HEK293 (cell line): ENCODE data around the gene ITGA5.

Source experiments
- CTCF ChIA-PET: fragments of 350-600 bp; formaldehyde crosslinking; extraction: SDS; loops from one replicate; lab custom pipeline; 2021; ENCODE audit warnings: antibody characterized with exemption; lab: Yijun Ruan, JAX
- POLR2A ChIA-PET: fragments of 300-600 bp; formaldehyde crosslinking; extraction: SDS; loops from one replicate; lab custom pipeline; 2020; ENCODE audit warnings: antibody characterized with exemption, inconsistent platforms; lab: Yijun Ruan, JAX
- H3K27ac ChIP-seq: fragments of 200-500 bp; sonication (Bioruptor generic); 2 replicates; pipeline ENCODE4 v1.5.1; 2014; ENCODE audit warnings: low read depth, low read length, control low read depth, inconsistent platforms; ENCODE audit errors: extremely low read depth
- H3K36me3 ChIP-seq, 2 experiments: fragments of 200-500 bp in 1 of 2; sonication (Bioruptor generic) in 1 of 2; 1 replicate in 1 of 2; 2 replicates in 1 of 2; pipeline ENCODE4 v1.5.1; 2014 to 2017; ENCODE audit warnings: inconsistent platforms in 2 of 2, low read length in 2 of 2; ENCODE audit not compliant: control insufficient read depth in 2 of 2, insufficient read depth in 1 of 2
- H3K4me1 ChIP-seq: fragments of 200-500 bp; sonication (Bioruptor generic); 2 replicates; pipeline ENCODE4 v1.5.1; 2014; ENCODE audit warnings: mild to moderate bottlenecking, low read length, inconsistent platforms; ENCODE audit not compliant: control insufficient read depth, insufficient read depth
- H3K4me3 ChIP-seq: 2 replicates; pipeline ENCODE4 v1.5.1; 2011; ENCODE audit warnings: low read depth, mild to moderate bottlenecking, control low read depth, low read length, moderate library complexity
- H3K9me3 ChIP-seq: fragments of 200-500 bp; sonication (Bioruptor generic); 2 replicates; pipeline ENCODE4 v1.5.1; 2014; ENCODE audit warnings: low read depth, low read length, inconsistent platforms; ENCODE audit not compliant: control insufficient read depth, insufficient read depth
- FEZF1 ChIP-seq: fragments of 450-650 bp; formaldehyde crosslinking; IDR thresholded peaks from 2 replicates; pipeline ENCODE4 v1.5.1; 2016; ENCODE audit warnings: missing biosample characterization, missing genetic modification characterization
- ZNF19 ChIP-seq: fragments of 450-650 bp; formaldehyde crosslinking; IDR thresholded peaks from 2 replicates; pipeline ENCODE4; 2016; ENCODE audit warnings: missing biosample characterization, missing genetic modification characterization, low read depth
- ZNF266 ChIP-seq: fragments of 450-650 bp; formaldehyde crosslinking; IDR thresholded peaks from 2 replicates; pipeline ENCODE4 v1.5.1; 2016; ENCODE audit warnings: missing biosample characterization, missing genetic modification characterization, low read depth
- ZNF791 ChIP-seq: fragments of 450-650 bp; formaldehyde crosslinking; IDR thresholded peaks from 2 replicates; pipeline ENCODE4 v1.5.1; 2016; ENCODE audit warnings: missing biosample characterization, missing genetic modification characterization

The ITGA5 gene

GRCh38 chr12:54349036-54349435 is 70.0 kb downstream of the ITGA5 start:
- CTCF ChIA-PET: interaction anchor here (1.1 kb wide), 1 partner anchor 51 kb away, joined by 3 read pairs; no protein-coding TSS in a partner anchor
- POLR2A ChIA-PET: interaction anchor here (1.0 kb wide), 1 partner anchor 69 kb away, joined by 3 read pairs; the partner anchor contains the start of gene HNRNPA1
- Histone ChIP-seq H3K4me3 (no peak overlapping the region), H3K36me3 (peaks cover 32 to 66% of the 10 kb centered on the region in 2 experiments), H3K27ac (no peak overlapping the region), H3K4me1 (peaks cover 18% of the 10 kb centered on the region), H3K9me3 (no peaks in the 10 kb centered on the region)
- TF ChIP-seq ZNF791 (tag by site-specific recombination): no peak
- TF ChIP-seq ZNF19 (tag by site-specific recombination): no peak
- TF ChIP-seq FEZF1 (tag by site-specific recombination): no peak
- TF ChIP-seq ZNF266: no peak
- TF ChIP-seq, all 188 proteins: peak for 0
